Measurements from ENCODE around the gene SYT11.
A peak's percentile ranks its signal among the peaks of the same experiment; 100 is the strongest.

SYT11 gene

DNA sequence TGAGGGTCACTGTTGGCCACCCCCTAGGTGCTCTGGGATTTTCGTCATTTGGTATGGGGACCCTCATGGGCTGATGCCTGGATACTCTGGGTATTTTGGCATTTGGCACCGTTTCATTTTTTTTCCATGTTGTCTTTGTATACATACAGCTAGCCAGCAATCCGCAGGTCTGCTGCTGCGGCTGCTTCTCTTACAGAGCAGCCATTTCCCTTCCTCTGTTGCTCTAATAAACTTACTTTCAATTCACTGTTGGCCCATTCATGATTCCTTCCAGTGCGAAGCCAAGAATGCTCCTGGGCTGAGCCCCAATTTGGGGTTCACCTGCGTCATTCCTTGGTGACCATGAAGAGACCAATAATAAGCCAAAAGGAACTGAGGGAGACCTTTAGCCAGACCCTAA, 23.8 kb upstream of the SYT11 start:
- Histone ChIP-seq H3K9me3 (replicated peaks in 1 of 11) (peaks cover 0 to 18% (median 9%) of the 10 kb centered on the region in 11 experiments; a peak in 11 of 22 replicates), H3K27ac (no peak overlapping the region), H3K4me2 (no peak overlapping the region), H3K27me3 (no peaks in the 10 kb centered on the region), H3K4me1 (peaks cover 7 to 20% (median 14%) of the 10 kb centered on the region in 10 experiments), H3K36me3 (peaks cover 48 to 69% (median 57%) of the 10 kb centered on the region in 11 experiments), H4K20me1 (peaks cover 13 to 79% (median 35%) of the 10 kb centered on the region in 11 experiments; a peak in 18 of 22 replicates), H3K4me3 (no peak overlapping the region), H3K9ac (no peak overlapping the region)
- no peak for TF ChIP-seq Cebpa-rat (IDR thresholded peaks at IDR 0.05)

DNA sequence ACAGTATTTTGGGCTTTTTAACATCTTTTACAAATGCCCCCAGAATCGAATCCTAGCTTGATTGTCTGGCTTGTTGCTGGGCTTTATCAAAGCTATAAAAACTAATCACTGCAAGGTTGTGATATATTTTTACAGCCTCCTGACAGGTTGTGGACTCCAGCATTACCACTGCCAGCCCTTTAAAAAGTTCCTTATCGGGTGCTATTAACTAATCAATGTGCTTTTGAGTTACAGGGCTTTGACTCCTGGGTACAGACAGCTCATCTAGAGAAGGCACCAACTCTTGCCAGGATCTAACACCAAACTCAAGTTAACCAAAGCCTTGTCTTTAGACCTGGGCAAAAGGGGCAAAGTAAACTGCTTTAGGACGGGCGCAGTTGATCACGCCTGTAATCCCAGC, 19.0 kb upstream of the SYT11 start:
- Histone ChIP-seq H3K9me3 (replicated peaks in 1 of 11) (peaks cover 0 to 15% (median 8%) of the 10 kb centered on the region in 11 experiments; a peak in 11 of 22 replicates), H3K4me1 (peaks cover 0 to 3% (median 0%) of the 10 kb centered on the region in 10 experiments; a peak in 1 of 20 replicates), H4K20me1 (peaks cover 52 to 90% (median 74%) of the 10 kb centered on the region in 11 experiments; a peak in 21 of 22 replicates), H3K9ac (no peak overlapping the region), H3K4me2 (no peak overlapping the region), H3K27ac (no peak overlapping the region), H3K27me3 (no peaks in the 10 kb centered on the region), H3K4me3 (no peak overlapping the region), H3K36me3 (peaks cover 78 to 96% (median 85%) of the 10 kb centered on the region in 11 experiments)
- no peak for TF ChIP-seq Cebpa-rat (IDR thresholded peaks at IDR 0.05)

DNA sequence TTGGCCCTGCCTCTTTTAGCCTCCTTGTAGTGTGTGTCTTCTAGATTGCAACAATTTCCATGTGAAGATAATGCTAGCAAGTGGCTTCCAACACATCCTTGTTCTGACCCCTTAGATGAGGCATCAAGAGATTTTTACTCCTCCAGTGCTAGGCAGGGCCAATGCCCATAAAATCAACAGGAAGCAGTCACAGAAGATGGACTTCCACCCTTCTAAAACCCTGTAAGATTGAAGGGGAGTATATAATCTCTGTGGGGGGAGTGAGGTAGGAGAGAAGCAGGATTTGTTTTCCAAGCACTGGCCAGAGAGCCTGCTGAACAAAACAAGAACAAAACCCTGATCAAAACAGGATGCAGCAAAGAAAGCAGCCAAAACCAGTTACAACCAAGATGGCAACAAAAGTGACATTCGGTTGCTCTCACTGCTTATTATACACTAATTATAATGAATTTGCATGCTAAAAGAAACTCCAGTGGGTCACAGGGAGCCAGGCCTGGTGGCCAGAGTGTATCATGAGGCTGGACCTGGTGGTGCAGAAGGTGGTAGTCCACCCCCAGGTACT, 14.4 kb upstream of the SYT11 start:
- Histone ChIP-seq H3K27me3 (no peaks in the 10 kb centered on the region; a peak in 1 of 22 replicates), H3K27ac (no peak overlapping the region), H4K20me1 (peaks cover 57 to 98% (median 88%) of the 10 kb centered on the region in 11 experiments; a peak in 21 of 22 replicates), H3K9me3 (replicated peaks in 1 of 11) (peaks cover 0 to 4% (median 0%) of the 10 kb centered on the region in 11 experiments; a peak in 1 of 22 replicates), H3K9ac (no peak overlapping the region), H3K4me1 (peaks cover 0 to 14% (median 10%) of the 10 kb centered on the region in 10 experiments; a peak in 7 of 20 replicates), H3K4me3 (no peak overlapping the region), H3K4me2 (no peak overlapping the region), H3K36me3 (peaks cover 74 to 99% (median 93%) of the 10 kb centered on the region in 11 experiments)
- TF ChIP-seq Cebpa-rat (IDR thresholded peaks at IDR 0.05): no peak

DNA sequence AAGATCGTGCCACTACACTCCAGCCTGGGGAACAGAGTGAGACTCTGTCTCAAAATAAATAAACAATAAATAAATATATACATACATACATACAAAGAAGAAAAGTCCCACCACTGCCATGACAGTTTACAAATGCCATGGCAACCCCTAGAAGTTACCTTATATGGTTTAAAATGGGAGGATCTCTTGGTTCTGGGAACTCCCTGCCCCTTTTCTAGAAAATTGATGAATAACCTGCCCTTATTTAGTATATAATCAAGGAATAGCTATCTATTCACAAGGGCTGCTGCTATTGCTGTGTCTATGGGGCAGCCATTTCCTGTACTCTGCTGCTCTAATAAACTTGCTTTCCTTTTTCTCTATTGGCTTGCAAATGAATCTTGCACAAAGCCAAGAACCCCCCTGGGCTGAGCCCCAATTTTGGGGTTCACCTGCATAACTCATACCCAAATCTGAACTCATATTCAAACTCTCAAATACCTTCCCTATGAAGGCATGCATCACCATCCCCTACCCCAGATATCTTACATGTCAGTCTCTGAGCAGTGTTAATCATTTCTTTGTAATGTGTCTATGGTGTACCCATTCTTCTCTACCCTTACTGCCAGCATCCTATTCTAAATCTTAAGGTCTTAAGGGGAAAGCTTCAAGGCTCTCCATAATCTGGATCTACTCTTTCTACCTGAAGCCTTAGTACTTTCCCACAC, 11.4 kb upstream of the SYT11 start:
- peaks cover 0 to 4% (median 0%) of the 10 kb centered on the region in 11 experiments; a peak in 1 of 22 replicates for H3K9me3 ChIP-seq (replicated peaks in 1 of 11)
- H4K20me1 ChIP-seq: peaks cover 47 to 98% (median 86%) of the 10 kb centered on the region in 11 experiments; a peak in 21 of 22 replicates
- no peaks in the 10 kb centered on the region; a peak in 1 of 22 replicates for H3K27me3 ChIP-seq
- H3K36me3 ChIP-seq: peaks cover 77 to 100% (median 98%) of the 10 kb centered on the region in 11 experiments
- no peak overlapping the region for H3K9ac ChIP-seq
- peaks cover 2 to 42% (median 23%) of the 10 kb centered on the region in 10 experiments; a peak in 13 of 20 replicates for H3K4me1 ChIP-seq
- H3K4me2 ChIP-seq: peak overlapping the region in 7 of 11 experiments; percentile 4 to 16 (median 13); a peak in 5 of 22 replicates
- no peak overlapping the region for H3K4me3 ChIP-seq
- TF ChIP-seq Cebpa-rat (IDR thresholded peaks at IDR 0.05): no peak
- H3K27ac ChIP-seq: no peak overlapping the region

DNA sequence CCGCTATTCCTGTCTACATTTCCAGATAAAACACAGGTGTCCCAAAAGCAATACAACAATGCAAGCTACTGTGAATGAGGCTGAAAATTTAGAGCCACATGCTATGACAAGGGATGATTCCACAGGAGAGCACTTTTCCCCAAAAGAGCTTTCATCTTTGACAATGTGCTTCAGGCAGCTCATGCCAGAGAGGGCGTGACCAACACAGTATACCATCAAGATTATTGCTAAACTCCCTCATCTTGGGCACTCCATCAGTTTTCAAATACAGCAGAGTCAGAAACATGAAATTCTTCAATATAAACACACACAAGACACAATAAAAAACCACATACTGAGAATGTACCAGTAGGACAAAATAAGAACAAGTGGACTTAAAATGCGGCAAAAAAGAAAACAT, 9.0 kb upstream of the SYT11 start:
- H3K4me2 ChIP-seq: peak overlapping the region in 9 of 11 experiments; percentile 4 to 33 (median 14); a peak in 8 of 22 replicates

DNA sequence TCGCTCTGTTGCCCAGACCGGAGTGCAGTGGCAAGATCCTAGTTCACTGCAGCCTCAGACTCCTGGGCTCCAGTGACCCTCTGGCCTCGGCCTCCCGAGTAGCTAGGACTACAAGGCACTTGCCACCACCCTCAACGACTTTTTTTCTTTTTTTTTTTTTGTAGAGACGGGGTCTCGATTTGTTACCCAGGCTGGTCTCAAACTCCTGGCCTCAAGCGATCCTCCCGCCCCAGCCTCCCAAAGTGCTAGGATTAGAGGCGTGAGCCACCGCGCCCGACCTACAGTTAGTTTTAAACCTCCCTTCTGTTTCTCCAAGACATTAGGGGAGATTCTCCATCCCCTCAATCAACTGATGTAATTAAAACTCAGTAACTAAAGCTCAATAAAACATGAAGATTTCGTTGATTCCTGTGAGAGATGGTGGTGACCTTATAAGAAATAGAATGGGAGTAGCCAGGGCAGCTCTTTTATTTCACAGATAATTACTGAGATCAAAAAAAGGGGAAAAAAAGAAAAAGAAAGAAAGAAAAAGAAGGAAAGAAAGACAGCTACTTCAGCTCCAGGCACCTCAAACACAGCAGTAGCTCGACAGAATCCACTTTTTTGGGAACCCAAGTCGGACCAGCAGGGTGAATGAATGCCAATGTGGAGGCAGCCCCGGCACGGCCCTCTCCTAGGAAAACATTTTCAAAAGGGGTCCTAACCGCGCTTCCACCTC, 3.0 kb upstream of the SYT11 start:
- Histone ChIP-seq H3K9ac (peak overlapping the region; percentile 83 to 97 (median 92)), H3K4me3 (peak overlapping the region; percentile 78 to 97 (median 87)), H3K27me3 (no peaks in the 10 kb centered on the region), H4K20me1 (peaks cover 7 to 32% (median 14%) of the 10 kb centered on the region in 11 experiments; a peak in 18 of 22 replicates), H3K36me3 (peaks cover 37 to 45% (median 42%) of the 10 kb centered on the region in 11 experiments), H3K9me3 (replicated peaks in 1 of 11) (no peaks in the 10 kb centered on the region), H3K4me1 (peaks cover 41 to 57% (median 49%) of the 10 kb centered on the region in 10 experiments), H3K27ac (peak overlapping the region; percentile 78 to 90 (median 87)), H3K4me2 (peak overlapping the region; percentile 86 to 96 (median 93))
- TF ChIP-seq Cebpa-rat (IDR thresholded peaks at IDR 0.05): no peak

More for the DNA sequence above, 9.0 kb upstream of the SYT11 start:
- Histone ChIP-seq H3K27ac (no peak overlapping the region), H3K4me1 (peaks cover 4 to 44% (median 23%) of the 10 kb centered on the region in 10 experiments; a peak in 16 of 20 replicates), H3K36me3 (peaks cover 75 to 100% (median 98%) of the 10 kb centered on the region in 11 experiments), H3K9me3 (replicated peaks in 1 of 11) (peaks cover 0 to 4% (median 0%) of the 10 kb centered on the region in 11 experiments; a peak in 1 of 22 replicates), H3K4me3 (no peak overlapping the region), H4K20me1 (peaks cover 23 to 85% (median 62%) of the 10 kb centered on the region in 11 experiments; a peak in 20 of 22 replicates), H3K27me3 (no peaks in the 10 kb centered on the region; a peak in 1 of 22 replicates), H3K9ac (peak overlapping the region in 5 of 11 experiments; percentile 8 to 43 (median 33); a peak in 4 of 22 replicates)
- no peak for TF ChIP-seq Cebpa-rat (IDR thresholded peaks at IDR 0.05)

DNA sequence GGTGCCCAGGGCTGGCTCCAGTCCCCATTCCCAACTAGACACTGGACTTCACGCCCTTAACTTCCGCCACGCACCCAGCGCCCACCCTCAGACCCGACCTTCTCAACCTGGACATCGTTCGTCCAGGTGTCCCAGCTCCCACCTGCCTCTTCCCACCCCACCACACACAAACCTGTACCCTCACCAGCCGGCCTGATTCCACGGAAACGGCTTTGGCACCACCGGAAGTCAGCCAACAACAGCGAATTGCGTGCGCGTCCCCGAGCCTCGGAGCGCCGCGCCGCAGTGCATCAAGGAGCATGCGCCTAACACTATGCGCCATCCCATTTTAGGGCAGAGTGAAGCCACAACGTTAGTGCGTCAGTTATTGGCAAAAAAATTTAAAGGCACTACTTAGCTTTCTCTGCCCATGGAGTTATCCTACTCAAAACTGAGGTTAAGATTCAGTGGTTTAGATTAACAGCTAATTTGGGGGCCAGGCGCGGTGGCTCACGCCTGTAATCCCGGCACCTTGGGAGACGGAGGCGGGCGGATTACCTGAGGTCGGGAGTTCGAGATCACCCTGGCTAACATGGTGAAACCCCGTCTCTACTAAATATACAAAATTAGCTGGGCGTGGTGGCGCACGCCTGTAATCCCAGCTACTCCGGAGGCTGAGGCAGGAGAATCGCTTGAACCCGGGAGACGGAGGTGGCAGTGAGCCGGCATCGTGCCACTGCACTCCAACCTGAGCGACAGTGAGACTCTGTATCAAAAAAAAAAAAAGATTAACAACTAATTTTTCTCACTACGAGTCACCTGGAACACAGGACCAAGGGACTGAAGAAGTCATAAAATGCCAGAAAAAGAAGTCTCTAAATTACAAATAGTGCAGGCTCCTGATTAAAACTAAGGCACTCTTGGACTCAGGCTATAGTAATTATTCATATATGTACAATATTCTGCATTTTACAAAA, 2.1 kb upstream of the SYT11 start, which contains the start of gene GON4L:
GON4L (minus strand) TSS at position 240 of the 956 bp plus-strand sequence. CDS start 3,434 bp downstream, outside the sequence.
- peak within 1 kb of the TSS; percentile 78 to 95 (median 87) for H3K27ac ChIP-seq
- H3K4me3 ChIP-seq: peak within 1 kb of the TSS; percentile 78 to 97 (median 87)
- no peak for TF ChIP-seq Cebpa-rat (IDR thresholded peaks at IDR 0.05)
- peaks cover 44 to 57% (median 53%) of the 10 kb centered on the region in 10 experiments for H3K4me1 ChIP-seq
- peak within 1 kb of the TSS; percentile 83 to 97 (median 92) for H3K9ac ChIP-seq
- peaks cover 28 to 42% (median 38%) of the 10 kb centered on the region in 11 experiments for H3K36me3 ChIP-seq
- H3K9me3 ChIP-seq (replicated peaks in 1 of 11): no peaks in the 10 kb centered on the region
- H3K4me2 ChIP-seq: peak within 1 kb of the TSS; percentile 86 to 96 (median 93)
- peaks cover 3 to 23% (median 6%) of the 10 kb centered on the region in 11 experiments; a peak in 18 of 22 replicates for H4K20me1 ChIP-seq
- no peaks in the 10 kb centered on the region for H3K27me3 ChIP-seq
